ENCODE data around the gene RBMS3.

RBMS3 gene

GRCh38 chr3:29576181-29576580 lies 295.3 kb downstream of the RBMS3 start:
- DNase-seq (ENCODE audit: low read depth, low spot score) = no peak

- no peak for DNase-seq (ENCODE audit: low read depth, low spot score)
Measured at GRCh38 chr3:29576675-29577074, 295.8 kb downstream of the RBMS3 start.

GRCh38 chr3:29577250-29577649 lies 296.4 kb downstream of the RBMS3 start:
- no peak for DNase-seq (ENCODE audit: low read depth, low spot score)

- DNase-seq (ENCODE audit: low read depth, low spot score) = no peak
Measured at GRCh38 chr3:29581311-29581710, 300.4 kb downstream of the RBMS3 start.

GRCh38 chr3:29582273-29582672 lies 301.4 kb downstream of the RBMS3 start:
- no peak for DNase-seq (ENCODE audit: low read depth, low spot score)

- no peak for DNase-seq (ENCODE audit: low read depth, low spot score)
Measured at GRCh38 chr3:29583861-29584260, 303.0 kb downstream of the RBMS3 start.

- no peak for DNase-seq (ENCODE audit: low read depth, low spot score)
Measured at GRCh38 chr3:29585368-29585767, 304.5 kb downstream of the RBMS3 start.

- DNase-seq (ENCODE audit: low read depth, low spot score) = no peak
Measured at GRCh38 chr3:29587340-29587739, 306.5 kb downstream of the RBMS3 start.

- DNase-seq (ENCODE audit: low read depth, low spot score) = no peak
Measured at GRCh38 chr3:29590012-29590411, 309.1 kb downstream of the RBMS3 start.

- DNase-seq (ENCODE audit: low read depth, low spot score) = no peak
Measured at GRCh38 chr3:29590461-29590860, 309.6 kb downstream of the RBMS3 start.

GRCh38 chr3:29591579-29591978 lies 310.7 kb downstream of the RBMS3 start:
- no peak for DNase-seq (ENCODE audit: low read depth, low spot score)

- no peak for DNase-seq (ENCODE audit: low read depth, low spot score)
Measured at GRCh38 chr3:29593802-29594201, 312.9 kb downstream of the RBMS3 start.

GRCh38 chr3:29594261-29594660 lies 313.4 kb downstream of the RBMS3 start:
- DNase-seq (ENCODE audit: low read depth, low spot score) = no peak

- DNase-seq (ENCODE audit: low read depth, low spot score) = no peak
Measured at GRCh38 chr3:29597376-29598008, 316.6 kb downstream of the RBMS3 start.

- no peak for DNase-seq (ENCODE audit: low read depth, low spot score)
Measured at GRCh38 chr3:29601861-29602585, 321.2 kb downstream of the RBMS3 start.

GRCh38 chr3:29605845-29606244 lies 325.0 kb downstream of the RBMS3 start:
- no peak for DNase-seq (ENCODE audit: low read depth, low spot score)

- no peak for DNase-seq (ENCODE audit: low read depth, low spot score)
Measured at GRCh38 chr3:29606416-29606815, 325.5 kb downstream of the RBMS3 start.

- no peak for DNase-seq (ENCODE audit: low read depth, low spot score)
Measured at GRCh38 chr3:29608414-29609327, 327.8 kb downstream of the RBMS3 start.

- no peak for DNase-seq (ENCODE audit: low read depth, low spot score)
Measured at GRCh38 chr3:29609328-29609811, 328.5 kb downstream of the RBMS3 start.

- no peak for DNase-seq (ENCODE audit: low read depth, low spot score)
Measured at GRCh38 chr3:29610781-29611180, 329.9 kb downstream of the RBMS3 start.

GRCh38 chr3:29611252-29611651 lies 330.4 kb downstream of the RBMS3 start:
- DNase-seq (ENCODE audit: low read depth, low spot score) = no peak

- no peak for DNase-seq (ENCODE audit: low read depth, low spot score)
Measured at GRCh38 chr3:29612536-29612935, 331.7 kb downstream of the RBMS3 start.
